ENCODE results near the gene NLGN3.

The NLGN3 gene

DNA sequence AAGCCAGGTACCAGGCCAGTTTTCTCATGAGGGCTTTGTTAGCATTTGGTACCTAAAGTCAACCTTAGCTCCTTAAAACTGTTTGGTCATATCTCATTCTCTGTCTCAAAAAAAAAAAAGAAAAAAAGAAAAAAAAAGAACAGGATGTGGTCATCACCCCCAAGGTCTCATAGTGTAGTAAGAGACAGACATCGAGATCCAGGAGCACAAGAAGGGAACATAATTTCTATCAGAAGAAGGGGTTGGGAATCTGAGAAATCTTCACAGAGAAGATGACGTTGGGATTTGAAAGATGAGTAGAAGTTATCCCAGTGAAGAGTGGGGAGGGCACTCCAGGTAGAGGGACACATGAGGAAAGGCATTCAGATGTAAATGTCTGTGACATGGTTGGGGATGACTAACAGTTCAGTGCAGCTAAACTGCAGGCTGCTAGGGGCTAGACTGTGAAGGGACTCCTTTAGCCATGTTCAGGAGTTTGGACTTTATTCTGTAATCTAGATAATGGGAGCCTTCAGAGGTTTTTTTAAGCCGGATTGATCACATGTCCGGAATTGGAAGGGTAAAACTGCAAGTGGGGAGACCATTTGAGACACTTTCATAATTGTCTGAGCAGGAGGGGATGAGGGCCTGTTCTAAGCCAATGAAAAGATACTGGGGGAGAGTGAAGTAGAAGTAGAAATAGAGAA, 51.5 kb downstream of the NLGN3 start:
- Histone ChIP-seq H3K27me3 (ENCODE audit: control insufficient read depth, insufficient read depth, low read length) (no peaks in the 10 kb centered on the region), H2AFZ (no peak overlapping the region), H3K9ac (no peak overlapping the region), H3K4me3 (ENCODE audit: low read depth, low read length) (no peak overlapping the region), H3K9me3 (ENCODE audit: control insufficient read depth, low read length) (no peaks in the 10 kb centered on the region), H3K79me2 (no peaks in the 10 kb centered on the region), H3K27ac (no peak overlapping the region), H3K36me3 (ENCODE audit: control insufficient read depth, insufficient read depth, low read length) (no peaks in the 10 kb centered on the region), H3K4me2 (ENCODE audit: low read length) (no peak overlapping the region), H3K4me1 (no peaks in the 10 kb centered on the region)
- no peak for TF ChIP-seq CTCF (IDR thresholded peaks at IDR 0.05)

DNA sequence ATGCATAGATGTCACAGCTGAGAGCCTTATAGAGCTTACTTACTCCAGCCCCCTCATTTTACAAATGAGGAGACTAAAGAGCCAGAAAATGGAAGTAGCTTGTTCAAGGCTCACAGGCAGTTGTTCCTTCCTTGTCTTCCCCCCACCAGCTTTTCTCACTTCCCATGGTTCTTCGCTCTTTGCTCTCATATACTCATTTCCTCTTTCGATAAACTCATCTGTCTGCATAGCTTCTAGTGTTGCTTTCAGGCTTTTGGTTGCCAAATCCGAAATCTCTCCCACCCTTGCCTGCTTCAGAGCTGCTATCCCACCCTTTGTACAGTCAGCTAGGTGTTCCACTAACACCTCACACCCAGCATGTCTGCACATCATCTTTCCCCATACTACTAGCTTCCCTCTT, 53.4 kb downstream of the NLGN3 start:
- Histone ChIP-seq H3K36me3 (ENCODE audit: control insufficient read depth, insufficient read depth, low read length) (no peaks in the 10 kb centered on the region), H3K9me3 (ENCODE audit: control insufficient read depth, low read length) (no peaks in the 10 kb centered on the region), H3K4me3 (ENCODE audit: low read depth, low read length) (no peak overlapping the region), H3K27ac (no peak overlapping the region), H3K9ac (no peak overlapping the region), H3K4me1 (no peaks in the 10 kb centered on the region), H3K79me2 (no peaks in the 10 kb centered on the region), H3K4me2 (ENCODE audit: low read length) (no peak overlapping the region), H2AFZ (no peak overlapping the region), H3K27me3 (ENCODE audit: control insufficient read depth, insufficient read depth, low read length) (no peaks in the 10 kb centered on the region)
- TF ChIP-seq CTCF (IDR thresholded peaks at IDR 0.05): no peak

GRCh38 chrX:71199252-71200008, 54.8 kb downstream of the NLGN3 start:
- H3K27ac ChIP-seq: no peak overlapping the region
- no peaks in the 10 kb centered on the region for H3K4me1 ChIP-seq
- H3K4me3 ChIP-seq (ENCODE audit: low read depth, low read length): no peak overlapping the region
- H3K4me2 ChIP-seq (ENCODE audit: low read length): no peak overlapping the region
- no peaks in the 10 kb centered on the region for H3K79me2 ChIP-seq
- no peak overlapping the region for H2AFZ ChIP-seq
- no peaks in the 10 kb centered on the region for H3K9me3 ChIP-seq (ENCODE audit: control insufficient read depth, low read length)
- TF ChIP-seq CTCF (IDR thresholded peaks at IDR 0.05): no peak
- no peaks in the 10 kb centered on the region for H3K36me3 ChIP-seq (ENCODE audit: control insufficient read depth, insufficient read depth, low read length)
- H3K9ac ChIP-seq: no peak overlapping the region
- no peaks in the 10 kb centered on the region for H3K27me3 ChIP-seq (ENCODE audit: control insufficient read depth, insufficient read depth, low read length)

GRCh38 chrX:71210816-71211215, 66.2 kb downstream of the NLGN3 start:
- Histone ChIP-seq H2AFZ (no peak overlapping the region), H3K4me2 (ENCODE audit: low read length) (no peak overlapping the region), H3K9ac (no peak overlapping the region), H3K36me3 (ENCODE audit: control insufficient read depth, insufficient read depth, low read length) (no peaks in the 10 kb centered on the region), H3K79me2 (no peaks in the 10 kb centered on the region), H3K4me1 (no peaks in the 10 kb centered on the region), H3K4me3 (ENCODE audit: low read depth, low read length) (no peak overlapping the region), H3K27me3 (ENCODE audit: control insufficient read depth, insufficient read depth, low read length) (no peaks in the 10 kb centered on the region), H3K9me3 (ENCODE audit: control insufficient read depth, low read length) (no peaks in the 10 kb centered on the region), H3K27ac (no peak overlapping the region)
- no peak for TF ChIP-seq CTCF (IDR thresholded peaks at IDR 0.05)

Data from parathyroid adenoma (tissue), 2 donors.